NCI-H748 treated with DMSO at 0.1 percent for 48 hours (cell line): ENCODE data around the gene C8G.

ENCODE experiments used
- DNase-seq: peaks from one replicate; lab custom pipeline; 2025; lab: John Stamatoyannopoulos, UW

The C8G gene

DNA sequence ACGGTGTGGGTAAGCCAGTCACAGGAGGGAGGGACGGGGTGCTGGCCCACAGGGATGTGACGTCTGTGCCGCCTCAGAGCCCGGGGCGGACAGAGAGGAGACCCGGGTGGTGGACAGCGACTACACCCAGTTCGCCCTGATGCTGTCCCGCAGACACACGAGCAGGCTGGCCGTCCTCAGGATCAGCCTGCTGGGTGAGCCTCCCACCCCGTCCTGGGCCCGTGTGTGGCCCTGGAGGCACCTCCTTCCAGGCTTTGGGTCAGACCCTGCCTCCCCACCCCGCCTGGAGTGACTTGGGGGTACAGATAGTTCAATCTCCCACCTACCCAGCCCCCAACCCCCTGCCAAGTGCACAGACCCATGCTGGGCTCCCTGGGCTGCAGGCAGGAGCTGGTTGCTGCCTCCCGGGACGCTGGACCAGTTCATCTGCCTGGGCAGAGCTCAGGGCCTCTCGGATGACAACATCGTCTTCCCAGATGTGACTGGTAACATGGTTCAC is 8.8 kb downstream of the C8G start:
- no peak for DNase-seq

GRCh38 chr9:136954270-136955083 is 9.4 kb downstream of the C8G start:
- DNase-seq = no peak

- DNase-seq = no peak
These were observed 10.3 kb downstream of the C8G start for GRCh38 chr9:136955202-136955942.

- DNase-seq = no peak
These were observed 10.9 kb downstream of the C8G start for GRCh38 chr9:136955943-136956335.

DNA sequence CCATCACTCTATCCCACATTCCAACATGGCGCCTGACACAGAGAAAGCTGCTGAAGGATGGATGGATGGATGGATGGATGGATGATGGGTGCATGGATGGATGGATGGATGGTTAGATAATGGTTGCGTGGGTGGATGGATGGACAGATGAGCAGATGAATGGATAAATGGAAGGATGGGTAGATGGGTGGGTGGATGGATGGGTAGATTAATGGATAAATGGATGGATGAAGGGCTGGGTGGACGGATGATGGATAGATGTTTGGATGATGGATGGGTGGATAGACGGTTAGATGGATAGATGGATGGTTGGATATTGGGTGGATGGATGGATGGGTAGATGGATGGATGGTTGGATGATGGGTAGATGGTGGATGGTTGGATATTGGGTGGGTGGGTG is 11.6 kb downstream of the C8G start:
- no peak for DNase-seq

GRCh38 chr9:136957461-136957860 is 12.4 kb downstream of the C8G start:
- no peak for DNase-seq

DNA sequence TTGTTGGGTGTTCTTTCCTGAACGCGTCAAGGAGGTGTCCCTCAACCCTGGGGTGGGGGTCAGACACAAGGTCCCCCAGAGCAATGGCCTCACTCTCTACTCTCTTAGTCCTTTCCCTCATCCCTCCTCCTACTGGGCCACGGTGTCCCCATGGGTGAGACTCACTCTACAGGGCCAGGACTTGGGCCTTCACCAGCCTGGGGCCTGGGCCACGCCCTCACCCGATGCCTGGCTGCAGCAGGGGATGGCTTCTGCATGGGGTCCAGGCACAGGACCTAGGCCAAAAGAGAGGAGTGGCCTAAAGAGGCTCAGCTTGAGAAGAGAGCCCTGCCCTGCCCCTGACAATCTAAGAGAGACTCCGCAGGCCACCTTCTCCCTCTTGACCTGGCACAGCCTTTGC is 12.9 kb downstream of the C8G start:
- DNase-seq = no peak

DNA sequence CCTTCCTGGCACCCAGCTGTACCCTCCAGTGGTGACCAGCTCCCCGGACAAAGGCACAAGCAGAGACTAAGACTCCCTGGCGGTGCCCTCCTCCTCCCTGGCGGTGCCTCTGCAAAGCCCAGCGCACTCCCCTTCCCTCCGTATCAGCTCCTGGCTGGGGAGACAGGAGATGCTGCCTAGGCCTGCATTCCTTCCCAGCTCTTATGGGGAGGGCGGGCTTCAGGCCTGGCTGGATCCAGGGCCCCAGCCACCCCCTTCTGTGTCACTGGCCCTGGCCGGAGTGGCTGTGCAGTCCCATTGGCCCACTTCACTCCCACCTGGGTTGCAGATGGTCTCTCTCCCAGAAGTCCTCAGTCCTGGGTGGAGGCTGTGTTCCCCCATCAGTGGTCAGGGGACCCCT is 13.4 kb downstream of the C8G start:
- DNase-seq = no peak

DNA sequence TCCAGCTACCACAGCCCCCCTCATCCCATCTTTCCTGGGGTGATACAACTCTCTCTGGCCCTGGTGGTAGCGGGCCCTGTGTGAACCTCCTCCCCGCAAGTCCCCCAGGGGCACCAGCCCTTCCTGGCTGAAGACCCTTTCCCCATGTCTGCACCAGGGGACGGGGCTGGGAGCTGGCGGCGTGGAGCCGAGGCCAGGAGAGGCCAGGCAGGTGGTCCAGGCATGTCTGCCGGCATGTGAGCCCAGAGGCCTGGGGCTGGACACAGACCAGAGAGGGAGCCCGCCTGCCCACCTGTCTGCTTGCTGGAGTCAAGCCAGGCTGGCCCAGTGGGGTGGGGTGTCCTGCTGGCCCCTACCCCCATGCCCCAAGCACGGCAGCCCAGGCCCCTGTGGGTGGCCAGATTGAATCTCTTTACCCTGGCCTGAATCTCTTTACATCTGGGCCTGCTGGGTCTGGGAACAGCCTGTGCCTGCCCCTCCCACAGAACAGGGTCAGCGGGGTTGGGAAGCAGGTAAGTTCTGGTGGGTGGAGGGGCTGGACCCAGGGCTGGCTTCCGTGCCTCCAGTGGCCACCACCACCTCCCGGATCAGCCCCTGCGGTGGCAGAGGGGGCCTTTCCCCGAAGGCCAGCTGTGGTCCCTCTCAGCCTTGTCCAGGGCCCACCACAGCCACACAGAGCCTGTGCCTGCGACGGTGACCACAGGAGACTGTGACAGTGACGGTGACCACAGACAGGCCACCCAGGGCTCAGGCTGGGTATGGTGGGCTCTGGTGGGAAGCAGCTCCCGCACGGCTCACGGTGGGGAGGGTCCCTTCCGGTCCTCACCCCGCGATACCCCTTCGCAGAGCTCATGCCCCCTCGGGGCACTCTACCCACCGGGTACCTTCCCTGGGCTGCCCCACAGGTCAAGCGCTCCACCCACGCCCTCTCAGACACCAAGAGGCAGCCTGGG is 14.1 kb downstream of the C8G start:
- DNase-seq = no peak

DNA sequence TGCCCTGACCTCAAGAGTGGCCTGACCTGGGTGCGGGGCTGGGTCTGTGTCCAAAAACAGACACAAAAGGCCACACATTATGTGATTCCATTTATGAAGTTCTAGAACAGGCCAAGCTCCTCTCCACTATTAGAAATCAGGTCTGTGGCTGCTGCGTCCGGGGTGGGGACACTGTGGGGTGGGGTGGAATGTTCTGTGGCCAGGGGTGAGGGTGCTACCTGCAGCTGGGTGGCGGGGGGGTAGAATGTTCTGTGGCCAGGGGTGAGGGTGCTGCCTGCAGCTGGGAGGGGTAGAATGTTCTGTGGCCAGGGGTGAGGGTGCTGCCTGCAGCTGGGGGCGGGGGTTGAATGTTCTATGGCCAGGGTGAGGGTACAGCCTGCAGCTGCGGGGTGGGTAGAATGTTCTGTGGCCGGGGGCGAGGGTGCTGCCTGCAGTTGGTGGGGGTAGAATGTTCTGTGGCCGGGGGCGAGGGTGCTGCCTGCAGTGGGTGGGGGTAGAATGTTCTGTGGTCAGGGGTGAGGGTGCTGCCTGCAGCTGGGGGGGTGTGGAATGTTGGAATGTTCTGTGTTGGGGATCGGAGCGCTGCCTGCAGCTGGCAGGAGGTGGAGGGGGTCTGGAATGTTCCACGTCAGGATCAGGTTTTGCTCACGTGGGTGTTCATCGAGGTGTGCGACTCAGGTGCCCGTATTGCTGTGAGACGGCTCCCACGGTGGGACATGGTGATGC is 15.3 kb downstream of the C8G start:
- no peak for DNase-seq

DNA sequence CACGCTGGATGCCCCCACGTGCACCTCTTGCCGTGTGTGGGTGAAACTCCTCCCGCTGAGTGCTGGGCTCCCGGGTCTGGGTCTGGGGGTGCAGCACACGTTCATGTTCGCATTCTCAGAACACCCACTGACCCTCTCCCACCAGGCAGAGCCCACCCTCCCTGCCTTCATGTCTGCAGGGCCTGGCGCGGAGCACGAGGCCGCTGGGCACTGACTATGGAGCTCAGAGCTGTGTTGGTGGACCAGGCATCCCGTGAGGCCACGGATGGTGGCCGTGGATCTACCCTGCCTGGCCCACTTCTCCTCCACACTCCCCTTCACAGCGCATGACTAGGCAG is 15.9 kb downstream of the C8G start:
- DNase-seq = no peak

GRCh38 chr9:136961279-136962065 is 16.4 kb downstream of the C8G start:
- DNase-seq = no peak

DNA sequence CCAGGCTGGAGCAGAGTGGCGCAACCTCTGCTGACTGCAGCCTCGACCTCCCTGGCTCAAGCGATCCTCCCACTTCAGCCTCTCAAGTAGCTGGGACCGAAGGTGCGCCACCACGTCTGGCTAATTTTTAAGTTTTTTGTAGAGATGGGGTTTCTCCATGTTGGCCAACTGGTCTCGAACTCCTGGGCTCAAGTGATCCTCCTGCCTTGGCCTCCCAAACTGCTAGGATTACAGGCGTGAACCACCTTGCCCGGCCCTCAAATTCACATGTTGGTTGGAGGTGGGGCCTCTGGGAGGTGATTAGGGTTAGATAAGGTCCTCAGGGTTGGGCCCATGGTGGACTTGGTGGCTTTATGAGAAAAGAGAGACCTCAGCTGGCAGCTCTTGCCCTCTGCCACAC is 17.1 kb downstream of the C8G start:
- no peak for DNase-seq

GRCh38 chr9:136962701-136963248 is 17.7 kb downstream of the C8G start:
- no peak for DNase-seq

- no peak for DNase-seq
These were observed 18.3 kb downstream of the C8G start for GRCh38 chr9:136963341-136963740.

DNA sequence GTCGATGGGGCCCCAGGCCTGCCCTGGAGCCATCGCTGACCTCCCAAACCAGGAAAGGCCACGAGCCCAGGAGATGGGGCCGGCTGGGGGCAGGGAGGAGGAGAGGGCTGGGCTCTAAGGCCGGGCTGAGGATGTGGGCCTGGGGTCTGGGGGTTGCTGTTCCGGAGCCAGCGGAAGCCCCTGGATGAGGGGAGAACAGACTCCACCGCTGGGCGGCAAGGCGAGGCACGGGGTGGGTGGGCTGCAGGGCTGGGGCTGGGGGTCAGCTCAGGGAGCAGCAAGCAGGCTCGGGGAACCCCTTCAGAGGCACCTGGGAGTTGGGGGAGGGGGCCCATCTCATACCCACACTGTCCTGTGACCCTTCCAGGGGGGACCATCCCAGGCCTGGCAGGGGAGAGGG is 18.7 kb downstream of the C8G start:
- DNase-seq = no peak

- peak; percentile 10 for DNase-seq
These were observed 19.2 kb downstream of the C8G start for GRCh38 chr9:136964171-136964689.

- DNase-seq = no peak
These were observed 19.9 kb downstream of the C8G start for GRCh38 chr9:136964833-136965422.

DNA sequence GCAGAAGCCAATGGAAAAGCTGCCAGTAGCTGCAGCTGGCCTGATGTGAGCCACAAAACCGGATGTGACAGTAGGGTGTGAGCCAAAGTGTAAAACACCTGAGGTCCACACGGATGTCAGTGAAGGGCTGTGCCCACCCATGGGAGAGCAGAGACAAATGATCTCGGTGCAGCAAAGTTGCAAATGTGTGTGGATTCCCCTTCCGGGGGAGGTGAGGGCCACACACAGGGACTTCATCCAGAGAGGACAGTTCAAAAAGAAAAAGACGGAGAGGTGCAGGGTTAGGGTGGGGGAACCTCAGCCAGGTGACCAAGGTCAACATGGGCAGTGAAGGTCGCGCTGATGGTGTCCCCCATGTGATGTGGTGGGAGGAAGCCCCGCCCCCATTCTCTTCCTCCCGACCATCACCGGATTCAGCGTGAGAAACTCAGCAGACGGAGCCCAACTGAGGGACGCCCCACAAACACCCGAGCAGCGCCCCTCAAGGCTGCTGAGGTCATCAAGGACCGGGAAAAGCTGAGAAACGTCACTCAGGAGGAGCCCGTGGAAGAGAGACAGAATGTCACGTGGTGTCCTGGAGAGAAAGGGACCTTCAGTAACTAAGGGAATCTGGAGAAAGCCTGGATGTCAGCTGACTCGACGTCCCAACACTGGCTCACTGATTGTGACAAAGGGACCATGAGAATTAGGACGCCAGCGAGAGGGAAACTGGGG is 20.9 kb downstream of the C8G start:
- DNase-seq = no peak
